Mesenchymal stem cell (in vitro differentiated cells and primary cell): Measurements from ENCODE around the gene SORCS1.

Source experiments
- DNase-seq: peaks from one replicate; pipeline ENCODE4 v3.0.0-alpha.2; 2013
- H2AFZ ChIP-seq: one replicate; pipeline ENCODE4 v1.6.1; 2013; ENCODE audit warnings: low read depth, mild to moderate bottlenecking, control low read depth, inconsistent platforms, low read length, moderate library complexity
- H2AK5ac ChIP-seq: 2 replicates; pipeline ENCODE4 v1.6.1; 2013; ENCODE audit warnings: low read length, moderate library complexity, mild to moderate bottlenecking, inconsistent platforms; ENCODE audit not compliant: severe bottlenecking
- H2BK120ac ChIP-seq: one replicate; pipeline ENCODE4 v1.6.1; 2013; ENCODE audit warnings: low read depth, mild to moderate bottlenecking, inconsistent platforms, low read length, moderate library complexity
- H2BK12ac ChIP-seq, 2 experiments: one replicate each; pipeline ENCODE4 v1.6.1; 2013; ENCODE audit warnings: inconsistent platforms in 2 of 2, low read length in 2 of 2, mild to moderate bottlenecking in 2 of 2, moderate library complexity in 2 of 2, control low read depth in 1 of 2
- H2BK15ac ChIP-seq: one replicate; pipeline ENCODE4 v1.6.1; 2013; ENCODE audit warnings: mild to moderate bottlenecking, low read depth, inconsistent platforms; ENCODE audit not compliant: poor library complexity, severe bottlenecking
- H2BK5ac ChIP-seq: 2 replicates; pipeline ENCODE4 v1.6.1; 2013; ENCODE audit warnings: low read depth, mild to moderate bottlenecking, low read length, control low read depth, inconsistent platforms; ENCODE audit not compliant: poor library complexity, severe bottlenecking
- H3K14ac ChIP-seq, 2 experiments: one replicate each; pipeline ENCODE4 v1.6.1; 2013; ENCODE audit warnings: inconsistent platforms in 2 of 2, low read length in 2 of 2, control low read depth in 1 of 2, mild to moderate bottlenecking in 1 of 2, moderate library complexity in 1 of 2
- H3K18ac ChIP-seq, 2 experiments: one replicate each; pipeline ENCODE4 v1.6.1; 2013; ENCODE audit warnings: inconsistent platforms in 2 of 2, low read length in 2 of 2, control low read depth in 1 of 2, low read depth in 1 of 2, mild to moderate bottlenecking in 1 of 2
- H3K23ac ChIP-seq, 2 experiments: one replicate each; pipeline ENCODE4 v1.6.1; 2013; ENCODE audit warnings: inconsistent platforms in 2 of 2, low read length in 2 of 2, mild to moderate bottlenecking in 2 of 2, moderate library complexity in 2 of 2, control low read depth in 1 of 2
- H3K27ac ChIP-seq: 2 replicates; pipeline ENCODE4 v1.5.1; 2013; ENCODE audit warnings: mild to moderate bottlenecking, moderate library complexity, low read length, control low read depth, inconsistent platforms; ENCODE audit not compliant: poor library complexity, severe bottlenecking
- H3K27me3 ChIP-seq, 2 experiments: 2 replicates each; pipeline versions ENCODE4 v1.6.1 to v1.7.0; 2013; ENCODE audit warnings: low read length in 2 of 2, mild to moderate bottlenecking in 2 of 2, moderate library complexity in 2 of 2, control low read depth in 1 of 2, inconsistent platforms in 1 of 2; ENCODE audit not compliant: control insufficient read depth in 1 of 2, insufficient read depth in 1 of 2
- H3K36me3 ChIP-seq, 2 experiments: 2 replicates each; pipeline versions ENCODE4 v1.6.1 to v1.7.0; 2013; ENCODE audit warnings: low read length in 2 of 2, control low read depth in 1 of 2, inconsistent platforms in 1 of 2, low read depth in 1 of 2, mild to moderate bottlenecking in 1 of 2; ENCODE audit not compliant: insufficient read depth in 2 of 2, control insufficient read depth in 1 of 2
- H3K4ac ChIP-seq, 2 experiments: one replicate each; pipeline ENCODE4 v1.6.1; 2013; ENCODE audit warnings: inconsistent platforms in 2 of 2, low read length in 2 of 2, mild to moderate bottlenecking in 2 of 2, moderate library complexity in 2 of 2, control low read depth in 1 of 2, low read depth in 1 of 2
- H3K4me1 ChIP-seq: 2 replicates; pipeline ENCODE4 v1.6.1; 2013; ENCODE audit warnings: low read depth, low read length, control low read depth; ENCODE audit not compliant: control insufficient read depth, insufficient read depth
- H3K4me2 ChIP-seq: 2 replicates; pipeline ENCODE4 v1.6.1; 2013; ENCODE audit warnings: low read length, mild to moderate bottlenecking, inconsistent platforms; ENCODE audit not compliant: poor library complexity, severe bottlenecking
- H3K4me3 ChIP-seq, 2 experiments: 2 replicates each; pipeline versions ENCODE4 v1.5.1 to v1.7.0; 2013; ENCODE audit warnings: low read length in 2 of 2, mild to moderate bottlenecking in 2 of 2, control low read depth in 1 of 2, low read depth in 1 of 2; ENCODE audit not compliant: insufficient read depth in 1 of 2
- H3K79me1 ChIP-seq: replicated peaks from 2 replicates; pipeline ENCODE4 v1.6.1; 2013; ENCODE audit warnings: mild to moderate bottlenecking, control low read depth, low read length, inconsistent platforms; ENCODE audit not compliant: poor library complexity, severe bottlenecking
- H3K9ac ChIP-seq: 2 replicates; pipeline ENCODE4 v1.7.0; 2013; ENCODE audit warnings: mild to moderate bottlenecking, low read length, moderate library complexity
- H3K9me3 ChIP-seq: 2 replicates; pipeline ENCODE4 v1.7.0; 2013; ENCODE audit warnings: mild to moderate bottlenecking, low read length; ENCODE audit not compliant: control insufficient read depth
- H4K8ac ChIP-seq: one replicate; pipeline ENCODE4 v1.6.1; 2013; ENCODE audit warnings: inconsistent platforms, mild to moderate bottlenecking, low read length, moderate library complexity
- H4K91ac ChIP-seq: one replicate; pipeline ENCODE4 v1.6.1; 2013; ENCODE audit warnings: mild to moderate bottlenecking, low read length, inconsistent platforms
- WGBS: methylation state at CpG from one replicate; pipeline ENCODE4 v1.1.7; 2013; ENCODE audit warnings: mixed read lengths; 5-methylcytosine and 5-hydroxymethylcytosine counted together

The SORCS1 gene

DNA sequence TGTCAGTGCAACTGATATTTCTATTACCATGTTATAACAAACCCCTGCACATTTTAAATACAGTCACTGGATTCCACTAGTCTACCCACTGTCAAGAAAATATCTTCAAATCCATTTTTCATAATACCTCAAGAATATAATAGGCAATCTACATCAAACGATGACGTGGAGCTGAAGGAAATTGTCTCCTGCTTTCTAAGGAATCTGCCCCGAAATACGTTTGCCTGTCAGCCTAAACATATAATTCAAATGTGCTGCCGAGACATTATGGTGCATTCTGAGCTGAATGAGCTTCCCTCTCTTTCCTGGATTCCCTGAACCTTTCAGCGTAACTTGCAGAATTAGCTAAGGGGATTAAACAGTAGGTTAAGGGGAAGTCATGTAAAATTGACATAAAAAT is 306.8 kb downstream of the SORCS1 start:
- peaks cover 19% of the 10 kb centered on the region for H3K9me3 ChIP-seq
- H2BK12ac ChIP-seq, result no peak overlapping the region
- H3K36me3 ChIP-seq, result no peaks in the 10 kb centered on the region
- no peak overlapping the region for H3K4ac ChIP-seq
- H3K18ac ChIP-seq, result no peak overlapping the region
- H3K9ac ChIP-seq, result no peak overlapping the region
- no peak overlapping the region for H3K14ac ChIP-seq
- H3K27me3 ChIP-seq, result no peaks in the 10 kb centered on the region
- no peak overlapping the region for H2AK5ac ChIP-seq
- no peak overlapping the region for H3K23ac ChIP-seq
- H3K79me1 ChIP-seq, result no peaks in the 10 kb centered on the region
- H3K4me2 ChIP-seq, result no peak overlapping the region
- no peak overlapping the region for H3K27ac ChIP-seq
- H3K4me3 ChIP-seq, result no peak overlapping the region
- no peak overlapping the region for H2BK120ac ChIP-seq
- H4K91ac ChIP-seq, result no peak overlapping the region
- no peaks in the 10 kb centered on the region for H3K4me1 ChIP-seq
- WGBS, result 87% methylated on average over 5 of the region's 6 CpGs
- H2AFZ ChIP-seq, result no peak overlapping the region
- H4K8ac ChIP-seq, result no peak overlapping the region
- H2BK15ac ChIP-seq, result no peak overlapping the region
- no peak overlapping the region for H2BK5ac ChIP-seq
- DNase-seq, result no peak

DNA sequence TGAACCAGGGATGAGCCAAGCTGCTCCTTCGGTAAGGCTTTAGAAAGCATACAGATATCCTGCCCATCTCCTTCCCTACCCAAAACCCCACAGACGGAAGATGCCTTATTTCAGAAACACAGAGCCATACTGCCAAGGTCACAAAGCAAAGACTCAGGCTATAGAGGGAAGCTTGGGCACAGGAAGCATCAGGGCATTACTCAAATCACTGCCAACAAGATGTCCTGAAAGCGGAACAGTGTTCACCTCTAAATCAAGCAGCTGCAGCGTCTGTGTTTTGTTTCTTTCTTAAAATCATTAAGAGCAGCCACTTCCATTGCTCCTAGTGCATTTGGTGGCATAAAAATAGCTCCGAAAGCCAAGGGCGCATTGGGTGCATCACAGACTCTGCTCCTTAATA is 307.3 kb downstream of the SORCS1 start:
- WGBS, result 85% methylated on average over 6 of the region's 6 CpGs
- H3K14ac ChIP-seq, result no peak overlapping the region
- no peak overlapping the region for H2BK5ac ChIP-seq
- DNase-seq, result no peak
- no peaks in the 10 kb centered on the region for H3K4me1 ChIP-seq
- no peak overlapping the region for H2AFZ ChIP-seq
- H4K91ac ChIP-seq, result no peak overlapping the region
- H2AK5ac ChIP-seq, result no peak overlapping the region
- H3K79me1 ChIP-seq, result no peaks in the 10 kb centered on the region
- no peak overlapping the region for H3K4me3 ChIP-seq
- H3K4me2 ChIP-seq, result no peak overlapping the region
- H2BK120ac ChIP-seq, result no peak overlapping the region
- no peak overlapping the region for H2BK12ac ChIP-seq
- H2BK15ac ChIP-seq, result no peak overlapping the region
- no peak overlapping the region for H3K9ac ChIP-seq
- no peak overlapping the region for H3K23ac ChIP-seq
- H3K36me3 ChIP-seq, result no peaks in the 10 kb centered on the region
- no peak overlapping the region for H3K4ac ChIP-seq
- H4K8ac ChIP-seq, result no peak overlapping the region
- peaks cover 19% of the 10 kb centered on the region for H3K9me3 ChIP-seq
- H3K27ac ChIP-seq, result no peak overlapping the region
- H3K27me3 ChIP-seq, result no peaks in the 10 kb centered on the region
- H3K18ac ChIP-seq, result no peak overlapping the region

DNA sequence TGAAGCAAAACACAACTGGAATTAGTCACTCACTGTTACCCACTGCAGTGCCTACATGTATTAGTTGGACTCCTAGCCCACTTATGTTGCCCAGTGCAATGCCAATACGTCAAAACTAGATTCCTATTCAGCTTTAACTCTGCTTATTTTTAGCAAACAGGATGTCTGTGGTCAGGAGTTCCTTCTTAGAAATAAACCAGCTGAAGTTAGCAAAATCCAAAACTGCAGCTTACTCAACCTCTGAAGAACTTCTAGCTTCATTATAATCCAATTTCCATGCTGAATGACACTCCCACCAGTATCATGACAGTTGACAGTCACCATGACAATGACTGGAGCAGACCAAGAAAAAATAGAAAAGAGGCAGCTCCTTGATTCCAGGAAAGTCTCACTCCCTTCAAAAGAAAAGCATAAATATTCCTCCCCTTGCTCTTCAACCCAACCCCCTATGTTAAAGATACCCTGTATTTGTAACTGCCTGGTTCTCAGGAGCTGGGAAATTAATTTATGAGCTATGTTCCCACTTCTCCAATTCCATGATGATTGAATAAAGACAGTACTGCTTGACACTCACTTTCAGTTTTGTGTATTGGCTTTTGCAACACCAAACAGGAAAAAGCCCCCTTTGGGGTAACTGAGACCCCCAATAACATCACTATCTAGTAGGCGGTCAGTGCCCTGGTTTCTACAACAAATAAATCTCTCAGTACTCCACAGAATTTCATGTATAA is 327.4 kb downstream of the SORCS1 start:
- no peak overlapping the region for H2BK120ac ChIP-seq
- H4K91ac ChIP-seq, result no peak overlapping the region
- H3K4me3 ChIP-seq, result no peak overlapping the region
- H3K9me3 ChIP-seq, result peaks cover 4% of the 10 kb centered on the region
- H2BK12ac ChIP-seq, result no peak overlapping the region
- H3K4me1 ChIP-seq, result no peaks in the 10 kb centered on the region
- H3K27me3 ChIP-seq, result no peaks in the 10 kb centered on the region
- no peak overlapping the region for H3K23ac ChIP-seq
- H3K79me1 ChIP-seq, result no peaks in the 10 kb centered on the region
- H2BK15ac ChIP-seq, result no peak overlapping the region
- no peak overlapping the region for H3K4ac ChIP-seq
- no peak overlapping the region for H3K4me2 ChIP-seq
- H3K18ac ChIP-seq, result no peak overlapping the region
- no peak overlapping the region for H2BK5ac ChIP-seq
- H3K9ac ChIP-seq, result no peak overlapping the region
- no peak overlapping the region for H2AK5ac ChIP-seq
- H3K36me3 ChIP-seq, result no peaks in the 10 kb centered on the region
- WGBS, result 52% methylated on average over 2 of the region's 2 CpGs
- no peak overlapping the region for H2AFZ ChIP-seq
- H3K14ac ChIP-seq, result no peak overlapping the region
- no peak for DNase-seq
- H3K27ac ChIP-seq, result no peak overlapping the region
- H4K8ac ChIP-seq, result no peak overlapping the region

DNA sequence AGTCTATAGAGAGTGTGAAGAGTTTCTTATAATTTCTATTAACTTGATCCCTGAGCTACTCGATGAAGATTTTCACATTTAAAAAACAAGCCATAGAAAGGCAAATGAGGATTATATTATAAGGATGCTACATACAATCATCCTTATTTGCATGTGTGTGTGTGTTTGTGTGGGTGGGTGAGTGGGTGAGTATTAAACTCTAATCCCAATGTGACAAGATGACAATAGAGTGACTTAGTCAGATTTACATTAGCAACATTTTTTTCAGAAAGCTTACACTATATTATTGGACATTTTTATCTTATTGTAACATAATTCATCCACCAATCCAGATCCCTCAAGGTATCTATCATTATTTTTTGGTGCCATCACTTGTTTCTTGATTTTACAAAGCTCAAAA is 331.7 kb downstream of the SORCS1 start:
- H2BK15ac ChIP-seq, result no peak overlapping the region
- no peak overlapping the region for H3K4ac ChIP-seq
- no peak overlapping the region for H3K14ac ChIP-seq
- H3K79me1 ChIP-seq, result no peaks in the 10 kb centered on the region
- no peak overlapping the region for H2AK5ac ChIP-seq
- no peaks in the 10 kb centered on the region for H3K27me3 ChIP-seq
- H3K9me3 ChIP-seq, result no peaks in the 10 kb centered on the region
- H2BK12ac ChIP-seq, result no peak overlapping the region
- H3K4me3 ChIP-seq, result no peak overlapping the region
- no CpG with 5 or more reads among the region's 1 CpG for WGBS
- H2BK120ac ChIP-seq, result no peak overlapping the region
- H3K9ac ChIP-seq, result no peak overlapping the region
- H3K4me2 ChIP-seq, result no peak overlapping the region
- no peak overlapping the region for H4K91ac ChIP-seq
- H3K4me1 ChIP-seq, result no peaks in the 10 kb centered on the region
- no peaks in the 10 kb centered on the region for H3K36me3 ChIP-seq
- H3K27ac ChIP-seq, result no peak overlapping the region
- DNase-seq, result no peak
- no peak overlapping the region for H2BK5ac ChIP-seq
- H3K18ac ChIP-seq, result no peak overlapping the region
- no peak overlapping the region for H2AFZ ChIP-seq
- H3K23ac ChIP-seq, result no peak overlapping the region
- H4K8ac ChIP-seq, result no peak overlapping the region
